Ascending aorta (tissue), 2 donors: ENCODE measurements around the gene DCPS. TPM values are rescaled to one million over a fixed set of nuclear protein-coding genes. Genes with fewer than 3 reads are reported as not detected.
A peak's percentile ranks its signal among the peaks of the same experiment; 100 is the strongest.

ENCODE experiments used
- DNase-seq, 2 donors: peaks; one replicate each; pipeline ENCODE4 v3.0.0-alpha.2; 2019; ENCODE audit warnings: low spot score in 2 of 2
- H3K27ac ChIP-seq, 2 donors: fragments of 200-600 bp; sonication (generic); one replicate each; pipeline ENCODE4 v1.5.1; 2016 to 2017; ENCODE audit warnings: mild to moderate bottlenecking in 1 of 2
- H3K27me3 ChIP-seq: fragments of 200-600 bp; sonication (generic); one replicate; pipeline ENCODE4 v1.5.1; 2017
- H3K36me3 ChIP-seq, 2 donors: fragments of 200-600 bp; sonication (generic); one replicate each; pipeline ENCODE4 v1.5.1; 2016
- H3K4me1 ChIP-seq, 2 donors: fragments of 200-600 bp; sonication (generic); one replicate each; pipeline ENCODE4 v1.5.1; 2016 to 2017; ENCODE audit warnings: mild to moderate bottlenecking in 1 of 2
- H3K4me3 ChIP-seq, 2 donors: fragments of 200-600 bp; sonication (generic); one replicate each; pipeline ENCODE4 v1.5.1; 2016 to 2017; ENCODE audit warnings: mild to moderate bottlenecking in 1 of 2
- H3K9me3 ChIP-seq, 2 donors: fragments of 200-600 bp; sonication (generic); one replicate each; pipeline ENCODE4 v1.5.1; 2016
- intact Hi-C: fragments of 100-400 bp; cut with DNase I; formaldehyde crosslinking; loops from one replicate; pipeline ENCODE4 v1.15.1; 2023
- total RNA-seq: library from RNA; depleted of rRNA; stranded (reverse); fragments of >200 nt; gene quantifications from one replicate; pipeline ENCODE4 v1.1.0, GENCODE V29; 2016
- TF ChIP-seq, protein P1 (sequence below), 3 experiments: fragments of 200-600 bp in 2 of 3; fragments of 450-650 bp in 1 of 3; sonication (generic) in 2 of 3; IDR thresholded peaks; one replicate each; pipeline ENCODE4 v1.5.1; 2016 to 2019; ENCODE audit warnings: antibody characterized with exemption in 3 of 3, mild to moderate bottlenecking in 1 of 3, moderate library complexity in 1 of 3

The DCPS gene
- total RNA-seq, 1 donor from 2014 or later, result 19.6 TPM

DNA sequence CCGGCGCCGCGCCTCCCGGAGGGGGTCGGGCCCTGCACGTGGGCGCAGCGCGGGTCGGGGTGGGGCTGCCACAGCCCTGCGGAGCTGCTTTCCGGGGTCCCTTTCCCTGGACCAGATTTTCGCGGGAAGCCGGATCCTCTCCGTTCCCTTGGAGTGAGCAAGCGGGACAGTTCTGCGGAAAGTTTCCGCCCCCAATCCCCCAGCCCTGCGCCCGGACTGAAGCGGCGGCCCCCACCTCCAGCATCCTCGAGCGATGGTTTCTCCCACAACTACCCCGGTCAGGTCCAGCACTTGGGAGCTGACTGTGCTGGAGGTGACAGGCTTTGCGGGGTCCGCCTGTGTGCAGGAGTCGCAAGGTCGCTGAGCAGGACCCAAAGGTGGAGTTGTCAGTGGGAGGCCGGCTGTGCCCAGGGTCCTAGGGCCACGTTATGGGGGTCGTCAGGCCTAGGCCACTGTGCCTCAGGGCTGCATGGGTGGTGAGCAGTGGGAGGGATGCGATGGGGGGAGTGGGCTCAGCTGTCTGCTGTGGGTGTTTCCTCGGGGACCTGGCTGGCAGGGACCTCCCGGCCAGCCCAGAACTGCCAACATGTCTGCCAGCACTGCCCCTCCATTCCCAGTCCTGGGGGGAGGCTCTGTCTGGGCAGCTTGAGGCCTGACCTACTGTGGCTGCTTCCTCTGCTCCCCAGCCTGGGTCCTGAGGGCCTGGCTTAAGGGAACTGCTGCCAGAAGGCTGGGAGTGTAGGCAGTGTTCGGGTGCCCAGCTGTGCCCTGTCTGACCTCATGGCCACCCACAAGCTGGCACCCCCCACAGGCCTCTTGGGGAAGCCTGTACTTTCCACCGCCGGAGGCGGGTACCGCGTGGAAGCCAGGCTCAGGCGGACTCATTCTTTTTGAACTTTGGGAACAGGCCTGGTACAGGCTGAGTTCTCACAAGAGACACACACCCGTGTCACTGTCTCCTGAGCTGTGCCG, 52.4 kb downstream of the DCPS start:
- Histone ChIP-seq H3K9me3 (no peaks in the 10 kb centered on the region), H3K4me3 (peak overlapping the region; percentile 84 to 88), H3K36me3 (no peaks in the 10 kb centered on the region), H3K27me3 (no peaks in the 10 kb centered on the region), H3K27ac (peak overlapping the region; percentile 74 to 86), H3K4me1 (peaks cover 22 to 50% of the 10 kb centered on the region in 2 donors)
- intact Hi-C loops, result loop anchor here (1.0 to 10.0 kb wide), 5 partner anchors 61 to 764 kb away; partner anchors contain the start of genes FAM118B, FOXRED1, RPUSD4 and SRPRA
- peak in 1 of 2 donors; percentile 75 for DNase-seq
- TF ChIP-seq, protein P1, sequence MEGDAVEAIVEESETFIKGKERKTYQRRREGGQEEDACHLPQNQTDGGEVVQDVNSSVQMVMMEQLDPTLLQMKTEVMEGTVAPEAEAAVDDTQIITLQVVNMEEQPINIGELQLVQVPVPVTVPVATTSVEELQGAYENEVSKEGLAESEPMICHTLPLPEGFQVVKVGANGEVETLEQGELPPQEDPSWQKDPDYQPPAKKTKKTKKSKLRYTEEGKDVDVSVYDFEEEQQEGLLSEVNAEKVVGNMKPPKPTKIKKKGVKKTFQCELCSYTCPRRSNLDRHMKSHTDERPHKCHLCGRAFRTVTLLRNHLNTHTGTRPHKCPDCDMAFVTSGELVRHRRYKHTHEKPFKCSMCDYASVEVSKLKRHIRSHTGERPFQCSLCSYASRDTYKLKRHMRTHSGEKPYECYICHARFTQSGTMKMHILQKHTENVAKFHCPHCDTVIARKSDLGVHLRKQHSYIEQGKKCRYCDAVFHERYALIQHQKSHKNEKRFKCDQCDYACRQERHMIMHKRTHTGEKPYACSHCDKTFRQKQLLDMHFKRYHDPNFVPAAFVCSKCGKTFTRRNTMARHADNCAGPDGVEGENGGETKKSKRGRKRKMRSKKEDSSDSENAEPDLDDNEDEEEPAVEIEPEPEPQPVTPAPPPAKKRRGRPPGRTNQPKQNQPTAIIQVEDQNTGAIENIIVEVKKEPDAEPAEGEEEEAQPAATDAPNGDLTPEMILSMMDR (IDR thresholded peaks at IDR 0.05), result peak in 1 of 3 experiments; percentile 5

DNA sequence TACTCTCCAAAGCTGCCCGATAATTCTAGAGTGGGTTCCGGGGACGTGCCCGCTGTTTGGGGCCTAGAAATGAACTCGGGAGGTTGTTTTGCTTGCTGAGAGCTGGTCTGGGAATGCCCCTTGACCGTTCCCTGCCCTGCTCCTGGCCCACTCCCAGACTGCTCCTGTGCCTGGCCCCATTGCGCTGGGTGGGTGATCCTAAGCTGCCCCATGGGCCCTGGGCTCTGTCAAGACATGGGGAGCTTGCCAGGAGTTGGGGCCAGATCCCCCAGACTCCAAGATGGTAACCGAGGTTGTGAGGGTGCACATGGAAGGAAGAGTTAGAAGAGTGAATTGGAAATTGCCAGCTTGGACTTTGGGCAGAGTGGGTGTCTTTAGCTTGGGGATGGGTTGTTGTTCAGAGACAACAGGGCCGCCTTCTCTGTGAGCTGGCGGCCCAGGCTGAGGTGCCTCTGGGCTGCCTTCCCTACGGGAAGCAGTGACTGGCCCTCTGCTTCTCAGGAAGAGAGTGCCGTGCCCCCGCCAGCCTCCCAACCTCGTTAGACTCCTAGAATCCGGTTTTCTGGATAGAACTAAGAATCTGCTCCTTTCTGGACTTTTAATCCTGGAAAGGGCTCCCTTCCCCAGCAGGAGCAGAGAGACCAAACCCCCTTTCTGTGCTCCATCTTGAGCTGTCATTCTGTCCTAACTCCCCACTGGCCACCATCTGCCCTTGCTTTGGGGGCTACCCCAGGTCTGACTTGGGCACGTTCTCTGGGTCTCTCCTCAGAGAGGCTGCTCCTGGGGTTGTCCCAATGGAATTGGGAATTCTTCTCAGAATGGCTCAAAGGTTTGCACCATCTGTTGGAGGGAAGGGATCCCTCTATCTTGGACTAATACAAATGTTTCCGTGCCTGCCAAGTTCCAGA, 53.4 kb downstream of the DCPS start:
- Histone ChIP-seq H3K36me3 (no peaks in the 10 kb centered on the region), H3K27me3 (no peaks in the 10 kb centered on the region), H3K27ac (peak overlapping the region; percentile 74 to 86), H3K4me1 (peaks cover 19 to 39% of the 10 kb centered on the region in 2 donors), H3K4me3 (peak overlapping the region; percentile 84 to 88), H3K9me3 (no peaks in the 10 kb centered on the region)
- intact Hi-C loops, result loop anchor here (2.0 to 10.0 kb wide), 4 partner anchors 59 to 243 kb away; partner anchors contain the start of genes FAM118B, FOXRED1, RPUSD4 and SRPRA
- TF ChIP-seq, protein P1 (IDR thresholded peaks at IDR 0.05), result no peak
- no peak for DNase-seq

DNA sequence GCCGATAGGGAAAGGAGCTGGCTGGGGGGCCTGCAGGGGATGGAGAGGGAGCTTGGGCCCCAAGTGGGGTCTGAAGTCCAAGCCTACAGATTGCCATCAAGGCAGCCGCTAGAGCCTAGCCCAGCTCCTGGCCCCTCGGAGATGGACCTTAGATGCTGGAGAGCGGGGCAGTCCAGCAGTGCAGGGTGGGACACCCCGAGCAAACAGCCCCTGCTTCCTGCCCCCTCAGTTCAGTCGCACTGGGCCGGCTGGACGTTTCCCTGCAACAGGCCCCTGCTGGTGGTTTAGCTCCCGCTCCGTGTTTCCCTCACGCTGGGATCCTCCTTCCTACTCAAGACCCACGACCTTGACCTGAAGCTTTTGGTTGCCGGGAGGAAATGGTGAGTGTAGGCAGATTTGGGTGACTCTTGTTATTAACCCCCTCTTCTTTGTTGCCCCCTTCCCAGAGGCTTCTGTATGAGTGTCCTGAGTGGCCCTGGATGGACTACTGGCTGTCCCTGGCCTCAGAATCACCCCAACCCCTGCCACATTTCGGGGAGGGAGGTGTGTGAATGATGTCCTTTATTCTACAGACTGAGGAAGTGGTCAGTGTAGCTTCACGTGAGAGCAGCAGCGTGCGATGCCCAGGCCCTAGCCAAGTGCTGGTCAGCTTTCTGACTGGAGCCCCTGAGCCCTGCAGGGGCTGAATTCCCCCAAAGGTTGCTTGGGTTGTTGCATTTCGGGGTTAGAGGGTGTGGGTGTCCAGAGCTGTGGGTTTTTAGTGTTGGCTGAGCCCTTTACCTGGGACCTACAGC, 54.3 kb downstream of the DCPS start:
- Histone ChIP-seq H3K4me3 (peak overlapping the region; percentile 84 to 88), H3K4me1 (peaks cover 16 to 37% of the 10 kb centered on the region in 2 donors), H3K27me3 (no peaks in the 10 kb centered on the region), H3K9me3 (no peaks in the 10 kb centered on the region), H3K36me3 (no peaks in the 10 kb centered on the region), H3K27ac (peak overlapping the region; percentile 74 to 86)
- intact Hi-C loops, result loop anchor here (2.0 to 10.0 kb wide), 4 partner anchors 59 to 243 kb away; partner anchors contain the start of genes FAM118B, FOXRED1, RPUSD4 and SRPRA
- DNase-seq, result no peak
- TF ChIP-seq, protein P1 (IDR thresholded peaks at IDR 0.05), result no peak

DNA sequence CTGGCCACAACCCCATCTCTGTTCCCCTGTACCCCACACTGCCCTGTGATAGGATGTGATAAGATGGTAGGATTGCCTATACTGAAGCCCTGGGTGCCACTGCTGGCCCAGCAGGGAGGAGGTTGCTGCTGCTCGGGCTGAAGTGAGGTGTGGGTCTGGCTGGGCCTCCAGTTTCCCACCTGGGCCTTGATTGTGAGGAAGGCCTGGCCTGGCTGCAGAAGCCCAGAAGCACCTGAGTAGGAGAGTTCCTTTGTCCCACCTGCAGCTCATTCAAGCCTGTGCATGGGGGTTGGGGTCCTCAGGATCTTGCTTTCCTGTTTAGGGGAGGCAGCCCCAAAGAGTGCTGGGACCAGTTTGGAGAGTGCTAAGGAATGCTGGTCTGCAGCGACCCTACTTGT, 54.9 kb downstream of the DCPS start:
- peaks cover 16 to 38% of the 10 kb centered on the region in 2 donors for H3K4me1 ChIP-seq
- no peak overlapping the region for H3K4me3 ChIP-seq
- no peak for DNase-seq
- intact Hi-C loops, result loop anchor here (5.0 to 10.0 kb wide), 3 partner anchors 91 to 244 kb away; partner anchors contain the start of genes FAM118B, FOXRED1, RPUSD4 and SRPRA
- H3K27me3 ChIP-seq, result no peaks in the 10 kb centered on the region
- no peaks in the 10 kb centered on the region for H3K9me3 ChIP-seq
- H3K36me3 ChIP-seq, result no peaks in the 10 kb centered on the region
- H3K27ac ChIP-seq, result peak overlapping the region; percentile 10 to 11
- TF ChIP-seq, protein P1 (IDR thresholded peaks at IDR 0.05), result no peak
